HepG2 (cell line): Measurements from ENCODE around the gene ZNFX1. TPM values are rescaled to one million over a fixed set of nuclear protein-coding genes. Genes with fewer than 3 reads are reported as not detected.

Source experiments
- ATAC-seq: fragments of 200-7000 bp; cut with Tn5 transposase; 3 replicates; pipeline ENCODE4 v1.9.1; 2020; ENCODE audit warnings: mild to moderate bottlenecking, moderate library complexity
- BruUV-seq: library from RNA; stranded (reverse); fragments of 400-500 nt; replicated peaks from 2 replicates; lab custom pipeline; 2021; lab: Mats Ljungman, UMichigan
- CTCF ChIA-PET: fragments of 300-600 bp; formaldehyde crosslinking; extraction: SDS; loops from one replicate; lab custom pipeline; 2021; ENCODE audit warnings: low total read pairs, inconsistent platforms, low intra/inter-chr PET ratio; lab: Yijun Ruan, JAX
- POLR2A ChIA-PET: fragments of 350-600 bp; sonication (Branson Sonifier 250); formaldehyde crosslinking; loops from one replicate; lab custom pipeline; 2020; ENCODE audit warnings: antibody characterized with exemption, inconsistent platforms; lab: Yijun Ruan, JAX
- DNase-seq: peaks from one replicate; pipeline ENCODE4 v3.0.0-alpha.2; 2015; ENCODE audit warnings: low spot score
- FAIRE-seq: peaks from 3 replicates; lab custom pipeline; 2011; peaks lifted over from hg19 to GRCh38; lab: Jason Lieb, UNC
- H2AFZ ChIP-seq: one replicate; pipeline ENCODE4 v1.6.1; 2011; ENCODE audit warnings: low read length, inconsistent platforms
- H3K27ac ChIP-seq: fragments of 300-600 bp; 3 replicates; pipeline ENCODE4 v1.8.0; 2011; ENCODE audit warnings: mixed run types, mild to moderate bottlenecking, mixed read lengths, low read length, inconsistent platforms; ENCODE audit not compliant: insufficient read depth; ENCODE audit errors: extremely low read length
- H3K27me3 ChIP-seq, 2 experiments: fragments of 200-600 bp in 1 of 2; 2 replicates in 1 of 2; 3 replicates in 1 of 2; pipeline versions ENCODE4 v1.6.0 to v1.8.0; 2011; ENCODE audit warnings: low read length in 2 of 2, mild to moderate bottlenecking in 2 of 2, moderate library complexity in 2 of 2, inconsistent platforms in 1 of 2; ENCODE audit not compliant: insufficient read depth in 2 of 2, control insufficient read depth in 1 of 2
- H3K36me3 ChIP-seq, 2 experiments: fragments of 200-600 bp in 1 of 2; replicated peaks in 1 of 2; 2 replicates in 1 of 2; 3 replicates in 1 of 2; pipeline versions ENCODE4 v1.5.1 to v1.8.0; 2011; ENCODE audit warnings: low read length in 2 of 2, inconsistent platforms in 1 of 2; ENCODE audit not compliant: insufficient read depth in 2 of 2, control insufficient read depth in 1 of 2
- H3K4me1 ChIP-seq: 2 replicates; pipeline ENCODE4 v1.5.1; 2012; ENCODE audit warnings: low read length, inconsistent platforms; ENCODE audit not compliant: insufficient read depth
- H3K4me2 ChIP-seq: 2 replicates; pipeline ENCODE4 v1.6.0; 2011; ENCODE audit warnings: low read depth, low read length, inconsistent platforms
- H3K4me3 ChIP-seq, 3 experiments: fragments of 200-600 bp in 1 of 3; sonication (generic), shearing (Covaris generic) in 1 of 3; replicated peaks in 1 of 3; 2 replicates each; pipeline ENCODE4 v1.5.1; 2011 to 2016; ENCODE audit warnings: low read length in 3 of 3, inconsistent platforms in 2 of 3, low read depth in 2 of 3, mild to moderate bottlenecking in 2 of 3, control low read depth in 1 of 3, mixed read lengths in 1 of 3; ENCODE audit not compliant: insufficient read depth in 1 of 3
- H3K79me2 ChIP-seq: one replicate; pipeline ENCODE4 v1.6.1; 2011; ENCODE audit warnings: low read length, inconsistent platforms; ENCODE audit not compliant: insufficient read depth
- H3K9ac ChIP-seq: 2 replicates; pipeline ENCODE4 v1.6.0; 2011; ENCODE audit warnings: mild to moderate bottlenecking, low read depth, low read length, inconsistent platforms; ENCODE audit not compliant: insufficient read depth
- H3K9me3 ChIP-seq: 2 replicates; pipeline ENCODE4 v1.5.1; 2012; ENCODE audit warnings: mild to moderate bottlenecking, low read length
- H4K20me1 ChIP-seq: 2 replicates; pipeline ENCODE4 v1.6.0; 2011; ENCODE audit warnings: inconsistent platforms, mild to moderate bottlenecking, low read length, moderate library complexity; ENCODE audit not compliant: insufficient read depth
- DBP ChIP-seq: sonication (generic); formaldehyde crosslinking; IDR thresholded peaks from 2 replicates; pipeline ENCODE4 v1.4.0; 2020; ENCODE audit warnings: missing genetic modification reagents; ENCODE audit errors: not compliant biosample characterization
- NPAS2 ChIP-seq: sonication (generic); formaldehyde crosslinking; IDR thresholded peaks from 2 replicates; pipeline ENCODE4 v1.8.0; 2022; ENCODE audit warnings: mild to moderate bottlenecking, missing genetic modification reagents, borderline replicate concordance
- PAF1 ChIP-seq: IDR thresholded peaks from 2 replicates; pipeline ENCODE4 v1.6.1; 2016; ENCODE audit warnings: missing genetic modification reagents, missing compliant biosample characterization
- RBFOX2 ChIP-seq: fragments of 200-400 bp; formaldehyde crosslinking; IDR thresholded peaks from 2 replicates; pipeline ENCODE4 v1.6.1; 2017; ENCODE audit warnings: low read depth, mild to moderate bottlenecking, low read length
- SAP130 ChIP-seq: IDR thresholded peaks from 2 replicates; pipeline ENCODE4 v1.6.1; 2016; ENCODE audit warnings: low read depth
- ZFAT ChIP-seq: sonication (generic); formaldehyde crosslinking; conservative IDR thresholded peaks from 2 replicates; pipeline ENCODE4 v1.8.1; 2023; ENCODE audit warnings: missing genetic modification reagents, inconsistent platforms
- ZNF878 ChIP-seq: sonication (generic); formaldehyde crosslinking; IDR thresholded peaks from 2 replicates; pipeline ENCODE4 v1.8.1; 2023; ENCODE audit warnings: mild to moderate bottlenecking, missing genetic modification reagents, moderate library complexity
- WGBS: methylation state at CpG from one replicate; pipeline ENCODE4 v1.1.6; 2017; ENCODE audit warnings: low lambda C conversion rate; 5-methylcytosine and 5-hydroxymethylcytosine counted together
- in situ Hi-C: cut with HindIII; loops from 2 replicates; pipeline ENCODE4 v1.10.0; 2017; ENCODE audit warnings: low pct_unique_long_range_greater_than_20kb; ENCODE audit not compliant: extremely low pct_ligation_motif_present
- intact Hi-C: fragments of 100-400 bp; cut with micrococcal nuclease; formaldehyde crosslinking; loops from one replicate; pipeline ENCODE4 v1.10.0; 2022; ENCODE audit not compliant: unreplicated experiment
- polyA plus RNA-seq, 8 experiments: library from polyadenylated mRNA; depleted of rRNA in 3 of 8; stranded (reverse) in 7 of 8; unstranded in 1 of 8; fragments of >200 nt; fragmentation: Illumina TruSeq in 4 of 8; extraction: Trizol in 4 of 8; gene quantifications; 2 replicates each; pipeline versions ENCODE4 v1.2.1 to v1.2.3, GENCODE V29; 2011 to 2016; ENCODE audit warnings: low read depth in 4 of 8, missing spikeins in 1 of 8, mixed read lengths in 1 of 8; ENCODE audit not compliant: insufficient read depth in 1 of 8
- total RNA-seq, 5 experiments: library from RNA; depleted of rRNA; stranded (reverse); fragments of >200 nt; fragmentation: Illumina TruSeq; extraction: Trizol; gene quantifications; 2 replicates each; pipeline ENCODE4 v1.2.3, GENCODE V29; 2016; ENCODE audit warnings: low read depth in 1 of 5
- TF ChIP-seq, protein P1 (sequence below): sonication (generic); formaldehyde crosslinking; IDR thresholded peaks from 2 replicates; pipeline ENCODE4 v1.4.0; 2020; ENCODE audit warnings: missing genetic modification reagents

The ZNFX1 gene
- total and polyA plus RNA-seq, 2 of the 13 experiments (the other 11 are each of a cell fraction or from before 2014, with no cell fraction given), result 2.9 to 11.1 TPM

DNA sequence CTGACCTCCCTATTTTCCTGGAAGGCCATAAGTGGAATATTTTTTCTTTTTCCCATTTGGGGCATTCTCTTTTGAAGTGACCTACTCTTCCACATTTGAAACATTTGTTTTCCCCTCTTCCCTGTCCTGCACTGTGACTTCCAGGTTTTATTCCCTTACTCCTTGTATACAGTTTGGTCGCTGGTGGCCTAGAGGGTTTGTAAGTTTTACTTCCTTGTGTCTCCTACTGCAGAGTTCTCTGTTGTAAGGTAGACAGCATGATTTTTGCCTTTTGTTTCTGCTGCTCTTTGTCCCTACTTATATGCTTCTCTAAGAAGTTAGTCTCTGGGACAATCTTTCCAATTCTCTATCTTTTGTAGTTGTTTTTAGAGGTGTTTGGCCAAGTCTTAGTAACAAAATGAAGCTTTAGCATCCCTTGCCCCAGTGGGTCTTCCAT lies 7.4 kb upstream of the ZNFX1 start (continued):
- TF ChIP-seq NPAS2 (CRISPR knock-in tag) (no peak), ZFAT (CRISPR knock-in tag) (no peak)
- TF ChIP-seq, all 625 proteins: peak for 11

DNA sequence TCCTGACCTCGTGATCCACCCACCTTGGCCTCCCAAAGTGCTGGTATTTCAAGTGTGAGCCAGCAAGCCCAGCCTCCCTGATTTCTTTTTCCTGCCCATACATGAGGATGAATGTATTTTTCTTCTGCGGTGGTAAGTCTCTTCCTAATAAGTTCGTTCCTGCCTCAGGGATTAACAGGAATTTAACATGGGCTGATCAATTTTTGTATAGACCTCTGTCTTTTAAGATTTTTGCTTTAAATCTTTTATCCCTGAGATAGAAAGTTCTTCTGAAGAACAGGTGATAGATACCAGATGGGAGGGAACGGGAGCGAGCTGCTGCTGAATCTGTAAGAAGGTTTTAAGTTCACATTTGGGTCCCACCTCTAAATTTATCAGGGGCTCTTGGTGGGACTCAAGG lies 7.0 kb upstream of the ZNFX1 start:
- TF ChIP-seq DBP (no peak), ZNF878 (CRISPR knock-in tag) (peak; percentile 6; the same call in 1 of the 2 replicates), PAF1 (CRISPR knock-in tag) (0 out of 2 replicates have a peak, but pooled peaks have one; percentile 63), SAP130 (CRISPR knock-in tag) (0 out of 2 replicates have a peak, but pooled peaks have one; percentile 11), RBFOX2 (peak; percentile 57)
- TF ChIP-seq, protein P1, sequence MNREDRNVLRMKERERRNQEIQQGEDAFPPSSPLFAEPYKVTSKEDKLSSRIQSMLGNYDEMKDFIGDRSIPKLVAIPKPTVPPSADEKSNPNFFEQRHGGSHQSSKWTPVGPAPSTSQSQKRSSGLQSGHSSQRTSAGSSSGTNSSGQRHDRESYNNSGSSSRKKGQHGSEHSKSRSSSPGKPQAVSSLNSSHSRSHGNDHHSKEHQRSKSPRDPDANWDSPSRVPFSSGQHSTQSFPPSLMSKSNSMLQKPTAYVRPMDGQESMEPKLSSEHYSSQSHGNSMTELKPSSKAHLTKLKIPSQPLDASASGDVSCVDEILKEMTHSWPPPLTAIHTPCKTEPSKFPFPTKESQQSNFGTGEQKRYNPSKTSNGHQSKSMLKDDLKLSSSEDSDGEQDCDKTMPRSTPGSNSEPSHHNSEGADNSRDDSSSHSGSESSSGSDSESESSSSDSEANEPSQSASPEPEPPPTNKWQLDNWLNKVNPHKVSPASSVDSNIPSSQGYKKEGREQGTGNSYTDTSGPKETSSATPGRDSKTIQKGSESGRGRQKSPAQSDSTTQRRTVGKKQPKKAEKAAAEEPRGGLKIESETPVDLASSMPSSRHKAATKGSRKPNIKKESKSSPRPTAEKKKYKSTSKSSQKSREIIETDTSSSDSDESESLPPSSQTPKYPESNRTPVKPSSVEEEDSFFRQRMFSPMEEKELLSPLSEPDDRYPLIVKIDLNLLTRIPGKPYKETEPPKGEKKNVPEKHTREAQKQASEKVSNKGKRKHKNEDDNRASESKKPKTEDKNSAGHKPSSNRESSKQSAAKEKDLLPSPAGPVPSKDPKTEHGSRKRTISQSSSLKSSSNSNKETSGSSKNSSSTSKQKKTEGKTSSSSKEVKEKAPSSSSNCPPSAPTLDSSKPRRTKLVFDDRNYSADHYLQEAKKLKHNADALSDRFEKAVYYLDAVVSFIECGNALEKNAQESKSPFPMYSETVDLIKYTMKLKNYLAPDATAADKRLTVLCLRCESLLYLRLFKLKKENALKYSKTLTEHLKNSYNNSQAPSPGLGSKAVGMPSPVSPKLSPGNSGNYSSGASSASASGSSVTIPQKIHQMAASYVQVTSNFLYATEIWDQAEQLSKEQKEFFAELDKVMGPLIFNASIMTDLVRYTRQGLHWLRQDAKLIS, result 0 out of 2 replicates have a peak, but pooled peaks have one; percentile 32
- H3K27me3 ChIP-seq, result no peaks in the 10 kb centered on the region; a peak in 1 of 5 replicates
- H3K4me3 ChIP-seq, result 0 out of 6 replicates have a peak overlapping the region, but pooled peaks of 1 of the 3 experiments have one; percentile 3
- peaks cover 84% of the 10 kb centered on the region for H3K79me2 ChIP-seq
- peak overlapping the region; percentile 18 for H3K27ac ChIP-seq
- ATAC-seq, result no peak
- peaks cover 100% of the 10 kb centered on the region for H4K20me1 ChIP-seq
- H2AFZ ChIP-seq, result no peak overlapping the region
- ChIA-PET CTCF (no interaction called here), POLR2A (interaction anchor here (0.7 to 0.8 kb wide), 2 partner anchors 359 to 632 kb away, joined by 3 read pairs; no protein-coding TSS in a partner anchor)
- H3K4me1 ChIP-seq, result peaks cover 88% of the 10 kb centered on the region
- H3K4me2 ChIP-seq, result peak overlapping the region; percentile 96
- 80% methylated on average over 5 of the region's 5 CpGs for WGBS
- no peak for FAIRE-seq
- H3K9me3 ChIP-seq, result no peaks in the 10 kb centered on the region
- peaks cover 64 to 96% of the 10 kb centered on the region in 2 experiments for H3K36me3 ChIP-seq
- intact Hi-C loops (no loop called here), in situ Hi-C loops (no loop called here)
- no TSS peak for BruUV-seq
- DNase-seq, result no peak
- no peak overlapping the region for H3K9ac ChIP-seq
